Body of pancreas (tissue), 4 donors: ENCODE results near the gene ASAH2B. TPM values are rescaled to one million over a fixed set of nuclear protein-coding genes. Genes with fewer than 3 reads are reported as not detected.
"Not testable (repeated sequence)": the region's sequence is repeated elsewhere in the genome, so short reads cannot be mapped to it uniquely, and the experiment has no call there.

ENCODE experiments used
- ATAC-seq: fragments of 150-250 bp; one replicate; pipeline ENCODE4 v1.9.1; 2016
- DNase-seq, 4 donors: peaks; one replicate each; pipeline ENCODE4 v3.0.0-alpha.2; 2019
- H3K27ac ChIP-seq, 4 donors: fragments of 200-600 bp; sonication (generic); 1 replicate in 3 of 4; 2 replicates in 1 of 4; pipeline versions ENCODE4 v1.5.1 to v1.6.1; 2016 to 2019; ENCODE audit warnings: mild to moderate bottlenecking in 1 of 4, mixed read lengths in 1 of 4, moderate library complexity in 1 of 4
- H3K27me3 ChIP-seq, 2 donors: fragments of 200-600 bp; sonication (generic); one replicate each; pipeline ENCODE4 v1.6.0; 2016; ENCODE audit warnings: mild to moderate bottlenecking in 1 of 2
- H3K36me3 ChIP-seq, 2 donors: fragments of 200-600 bp; sonication (generic); replicated peaks in 1 of 2; 2 replicates each; pipeline ENCODE4 v1.5.1; 2016; ENCODE audit warnings: low read depth in 2 of 2; ENCODE audit not compliant: insufficient read depth in 1 of 2
- H3K4me1 ChIP-seq: fragments of 200-600 bp; sonication (generic); one replicate; pipeline ENCODE4 v1.6.0; 2016
- H3K4me3 ChIP-seq, 2 donors: fragments of 200-600 bp; sonication (generic); 1 replicate in 1 of 2; 2 replicates in 1 of 2; pipeline ENCODE4 v1.5.1; 2016 to 2019
- H3K9me3 ChIP-seq, 3 donors: fragments of 200-600 bp; sonication (generic); 1 replicate in 2 of 3; 2 replicates in 1 of 3; pipeline ENCODE4 v1.5.1; 2016
- POLR2A ChIP-seq, 3 donors: fragments of 450-650 bp; IDR thresholded peaks; one replicate each; pipeline ENCODE4 v1.6.1; 2016; ENCODE audit warnings: antibody characterized with exemption in 3 of 3, mild to moderate bottlenecking in 2 of 3
- WGBS, 2 donors: methylation state at CpG; one replicate each; pipeline ENCODE4 v1.1.5; 2017; 5-methylcytosine and 5-hydroxymethylcytosine counted together
- intact Hi-C: fragments of 100-400 bp; cut with DNase I; formaldehyde crosslinking; loops from one replicate; pipeline ENCODE4 v1.15.1; 2023
- total RNA-seq, 2 donors: library from RNA; depleted of rRNA; stranded (reverse); fragments of >200 nt; gene quantifications; one replicate each; pipeline ENCODE4 v1.1.0, GENCODE V29; 2016
- TF ChIP-seq, protein P1 (sequence below), 7 experiments: fragments of 450-650 bp in 4 of 7; fragments of 200-600 bp in 3 of 7; sonication (generic) in 3 of 7; IDR thresholded peaks; one replicate each; pipeline ENCODE4 v1.5.1; 2016 to 2019; ENCODE audit warnings: antibody characterized with exemption in 7 of 7

Gene ASAH2B
- total RNA-seq, 2 donors from 2014 or later, result 2.6 to 4.4 TPM

DNA sequence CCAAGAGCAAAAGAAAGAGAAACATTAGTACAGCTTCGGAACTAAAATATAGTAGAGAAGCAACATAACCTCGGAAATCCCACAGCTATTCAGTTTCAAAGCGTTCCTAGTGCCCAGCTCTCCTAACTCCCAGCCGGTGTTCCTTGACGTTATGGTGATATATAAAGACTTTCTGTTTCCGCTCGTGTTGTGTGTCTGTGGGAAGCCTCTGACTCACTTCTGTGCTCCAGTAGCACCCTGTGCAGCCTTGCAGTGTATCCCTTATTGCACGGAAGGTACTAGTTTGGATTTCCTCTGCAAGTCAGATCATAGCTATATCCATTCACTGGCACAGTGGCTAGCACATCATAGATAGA is 535 bp downstream of the ASAH2B start:
- Histone ChIP-seq H3K9me3 (no peaks in the 10 kb centered on the region), H3K27me3 (no peaks in the 10 kb centered on the region), H3K27ac (peak overlapping the region; percentile 6 to 88 (median 84)), H3K36me3 (no peaks in the 10 kb centered on the region), H3K4me3 (peak overlapping the region; percentile 48 to 65), H3K4me1 (peaks cover 18% of the 10 kb centered on the region)
- intact Hi-C loops, result no loop called here
- TF ChIP-seq POLR2A (IDR thresholded peaks at IDR 0.05), result no peak
- TF ChIP-seq, protein P1, sequence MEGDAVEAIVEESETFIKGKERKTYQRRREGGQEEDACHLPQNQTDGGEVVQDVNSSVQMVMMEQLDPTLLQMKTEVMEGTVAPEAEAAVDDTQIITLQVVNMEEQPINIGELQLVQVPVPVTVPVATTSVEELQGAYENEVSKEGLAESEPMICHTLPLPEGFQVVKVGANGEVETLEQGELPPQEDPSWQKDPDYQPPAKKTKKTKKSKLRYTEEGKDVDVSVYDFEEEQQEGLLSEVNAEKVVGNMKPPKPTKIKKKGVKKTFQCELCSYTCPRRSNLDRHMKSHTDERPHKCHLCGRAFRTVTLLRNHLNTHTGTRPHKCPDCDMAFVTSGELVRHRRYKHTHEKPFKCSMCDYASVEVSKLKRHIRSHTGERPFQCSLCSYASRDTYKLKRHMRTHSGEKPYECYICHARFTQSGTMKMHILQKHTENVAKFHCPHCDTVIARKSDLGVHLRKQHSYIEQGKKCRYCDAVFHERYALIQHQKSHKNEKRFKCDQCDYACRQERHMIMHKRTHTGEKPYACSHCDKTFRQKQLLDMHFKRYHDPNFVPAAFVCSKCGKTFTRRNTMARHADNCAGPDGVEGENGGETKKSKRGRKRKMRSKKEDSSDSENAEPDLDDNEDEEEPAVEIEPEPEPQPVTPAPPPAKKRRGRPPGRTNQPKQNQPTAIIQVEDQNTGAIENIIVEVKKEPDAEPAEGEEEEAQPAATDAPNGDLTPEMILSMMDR (IDR thresholded peaks at IDR 0.05), result no peak
- DNase-seq (peak; percentile 11 to 29 (median 18)), ATAC-seq (peak; percentile 36)
- 1% methylated on average over 8 of the region's 8 CpGs for WGBS, 2 donors

DNA sequence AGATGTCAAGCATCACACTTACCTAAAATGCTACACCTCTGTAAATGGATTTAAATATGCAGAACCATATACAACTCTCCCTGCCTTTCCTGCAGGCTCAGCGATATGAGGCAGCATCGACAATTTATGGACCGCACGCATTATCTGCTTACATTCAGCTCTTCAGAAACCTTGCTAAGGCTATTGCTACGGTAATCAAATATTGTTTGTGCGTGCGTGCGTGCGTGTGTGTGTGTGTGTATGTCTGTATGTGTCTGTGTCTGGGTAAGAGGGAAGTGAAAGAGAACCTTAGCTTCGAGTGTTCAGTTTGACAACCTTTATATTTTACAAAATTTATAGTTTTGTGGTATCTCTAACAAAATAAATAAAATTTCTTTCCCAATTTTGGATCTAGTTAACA is 3.1 kb downstream of the ASAH2B start:
- H3K9me3 ChIP-seq, intact Hi-C loops, ATAC-seq, DNase-seq, H3K36me3 ChIP-seq, H3K27me3 ChIP-seq, H3K4me3 ChIP-seq, H3K27ac ChIP-seq: not testable (repeated sequence)
- H3K4me1 ChIP-seq, result peaks cover 18% of the 10 kb centered on the region
- WGBS, 2 donors, result 90 to 92% methylated on average over 10 of the region's 10 CpGs

DNA sequence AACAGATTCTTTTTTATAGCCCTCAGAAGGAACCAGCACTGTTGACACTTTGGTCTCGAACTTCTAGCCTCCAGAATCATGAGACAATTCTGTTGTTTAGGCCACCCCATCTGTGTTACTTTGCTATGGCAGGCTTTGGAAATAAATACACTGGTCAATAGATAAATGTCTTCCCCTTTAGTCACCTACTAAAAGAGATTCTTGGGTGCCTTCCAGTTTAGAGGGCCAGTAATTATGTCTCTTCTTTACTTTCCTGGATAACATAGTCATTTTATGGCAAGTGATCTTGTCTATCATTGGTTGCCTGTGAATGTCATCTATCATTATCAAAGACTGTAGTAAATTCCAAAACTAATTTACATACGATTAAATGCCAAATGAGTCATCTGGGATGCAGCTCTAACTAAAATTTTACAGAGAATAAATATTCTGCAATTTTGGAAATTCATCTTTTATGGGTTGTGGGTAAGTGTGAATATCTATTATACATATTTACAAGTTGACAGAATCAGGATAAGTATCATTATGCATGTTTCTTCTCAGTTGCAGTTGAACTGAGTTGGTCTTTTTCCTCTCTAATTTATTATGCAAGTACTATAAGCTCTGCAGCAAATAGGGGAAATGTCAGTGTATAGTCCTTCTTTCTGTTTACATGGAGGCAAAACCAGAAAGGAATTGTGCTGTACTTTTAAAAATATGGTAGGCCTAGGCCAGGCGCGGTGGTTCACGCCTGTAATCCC is 27.2 kb downstream of the ASAH2B start:
- H3K4me1 ChIP-seq, DNase-seq, intact Hi-C loops, H3K9me3 ChIP-seq, ATAC-seq, H3K4me3 ChIP-seq, H3K36me3 ChIP-seq, H3K27me3 ChIP-seq, H3K27ac ChIP-seq: not testable (repeated sequence)
- WGBS, 2 donors, result 86 to 90% methylated on average over 4 of the region's 5 CpGs

DNA sequence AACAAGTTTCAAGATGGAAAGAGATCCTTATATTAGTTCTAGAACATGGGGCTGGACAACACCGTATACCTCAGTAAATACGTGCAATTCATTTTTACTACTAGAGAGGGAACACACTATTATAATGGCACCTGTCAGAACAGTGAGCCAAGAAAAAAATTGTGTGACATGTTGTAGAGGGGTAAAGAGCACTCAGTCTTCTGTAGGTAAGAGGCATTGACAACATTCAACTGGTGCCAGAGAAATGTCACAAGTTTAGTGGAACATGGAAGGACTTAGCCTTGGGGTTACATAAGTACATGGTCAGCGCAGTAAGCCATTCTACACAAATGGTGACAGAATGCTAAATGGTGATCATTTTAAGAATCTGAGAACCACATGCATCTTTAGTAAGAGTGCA is 32.3 kb downstream of the ASAH2B start:
- WGBS, 2 donors, result 96% methylated on average over 2 of the region's 3 CpGs; no CpG with 5 or more reads in 1 of the 2 donors
- intact Hi-C loops, H3K4me1 ChIP-seq, H3K27me3 ChIP-seq, H3K4me3 ChIP-seq, H3K36me3 ChIP-seq, H3K9me3 ChIP-seq, DNase-seq, ATAC-seq, H3K27ac ChIP-seq: not testable (repeated sequence)

DNA sequence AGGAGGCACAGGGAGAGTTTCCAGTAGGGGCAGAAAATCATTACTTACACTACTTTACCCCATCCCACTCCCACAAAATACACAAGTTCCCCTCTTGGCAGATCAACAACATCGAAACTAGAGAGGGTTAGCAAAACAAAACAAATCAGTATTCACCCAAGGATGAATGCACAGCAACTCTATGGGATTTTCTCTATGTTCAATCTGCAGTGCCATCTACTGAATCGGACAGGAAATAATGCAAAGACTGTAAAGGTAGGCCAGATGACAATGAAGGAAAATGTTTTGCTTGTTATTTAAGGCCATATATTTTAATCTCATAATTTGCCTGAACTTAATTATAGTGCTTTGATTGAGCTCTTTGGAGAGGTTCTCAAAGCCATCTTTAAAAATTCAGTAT is 35.1 kb downstream of the ASAH2B start:
- intact Hi-C loops, result not testable (repeated sequence)
- 48 to 63% methylated on average over 2 of the region's 2 CpGs for WGBS, 2 donors

DNA sequence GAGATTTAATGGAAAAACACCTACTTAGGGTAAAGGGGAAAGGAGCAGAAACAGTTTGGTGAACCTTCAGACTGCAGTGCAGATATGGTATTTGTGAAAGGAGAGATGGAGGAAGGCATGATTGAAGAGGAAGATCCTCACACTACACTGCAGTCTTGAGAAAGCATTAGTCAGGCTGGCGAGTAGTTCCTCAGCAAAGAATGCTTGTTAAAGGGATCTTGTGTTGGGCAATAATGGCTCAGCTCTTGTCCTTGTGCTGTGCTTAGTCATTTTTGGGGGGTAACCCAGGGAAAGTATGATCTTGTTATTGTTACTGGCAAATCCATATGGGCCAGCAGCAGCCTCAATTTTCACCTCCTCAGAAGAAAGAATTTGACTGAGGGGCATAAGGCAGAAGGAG is 40.3 kb downstream of the ASAH2B start:
- WGBS, 2 donors, result 67 to 71% methylated on average over 1 of the region's 1 CpG
- H3K36me3 ChIP-seq, DNase-seq, H3K27ac ChIP-seq, H3K4me1 ChIP-seq, H3K4me3 ChIP-seq, ATAC-seq, H3K27me3 ChIP-seq, intact Hi-C loops, H3K9me3 ChIP-seq: not testable (repeated sequence)

More for the DNA sequence above, 35.1 kb downstream of the ASAH2B start:
- H3K4me1 ChIP-seq, ATAC-seq, H3K9me3 ChIP-seq, H3K4me3 ChIP-seq, H3K27ac ChIP-seq, H3K27me3 ChIP-seq, DNase-seq, H3K36me3 ChIP-seq: not testable (repeated sequence)

DNA sequence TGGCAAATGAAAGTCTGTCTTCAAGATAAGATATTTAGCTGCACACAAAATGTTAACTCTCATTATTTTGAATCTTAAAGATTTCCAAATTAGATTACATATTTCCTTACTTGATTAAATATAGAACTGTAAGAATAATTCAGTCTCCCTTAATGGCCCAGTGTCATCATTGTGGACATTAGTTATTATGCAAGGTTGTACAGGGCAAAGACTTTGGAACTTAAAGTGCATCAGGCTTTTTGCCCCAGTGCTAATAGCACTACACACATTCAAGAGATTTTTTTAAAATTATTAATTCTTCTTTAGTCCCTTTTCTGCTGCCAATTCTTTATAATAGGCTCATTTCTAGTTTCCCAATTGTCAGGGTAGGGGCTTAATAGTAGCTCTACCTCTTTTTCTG is 42.3 kb downstream of the ASAH2B start:
- DNase-seq, H3K4me3 ChIP-seq, H3K27me3 ChIP-seq, H3K27ac ChIP-seq, intact Hi-C loops, ATAC-seq, H3K9me3 ChIP-seq, H3K4me1 ChIP-seq, H3K36me3 ChIP-seq: not testable (repeated sequence)

DNA sequence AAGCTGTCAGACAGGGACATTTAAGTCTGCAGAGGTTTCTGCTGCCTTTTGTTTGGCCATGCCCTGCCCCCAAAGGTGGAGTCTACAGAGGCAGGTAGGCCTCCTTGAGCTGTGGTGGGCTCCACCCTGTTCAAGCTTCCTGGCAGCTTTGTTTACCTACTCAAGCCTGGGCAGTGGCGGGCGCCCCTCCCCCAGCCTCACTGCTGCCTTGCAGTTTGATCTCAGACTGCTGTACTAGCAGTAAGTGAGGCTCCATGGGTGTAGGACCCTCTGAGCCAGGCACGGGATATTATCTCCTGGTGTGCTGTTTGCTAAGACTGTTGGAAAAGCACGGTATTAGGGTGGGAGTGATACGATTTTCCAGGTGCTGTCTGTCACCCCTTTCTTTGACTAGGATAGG is 48.2 kb downstream of the ASAH2B start:
- H3K27ac ChIP-seq, intact Hi-C loops, H3K36me3 ChIP-seq, H3K4me3 ChIP-seq, H3K9me3 ChIP-seq, H3K4me1 ChIP-seq, DNase-seq, ATAC-seq, H3K27me3 ChIP-seq: not testable (repeated sequence)
- WGBS, 2 donors, result 30 to 33% methylated on average over 3 to 5 of the region's 5 CpGs
